GM20431 (cell line): ENCODE results near the gene MXD1.
"Not testable (repeated sequence)": the region's sequence is repeated elsewhere in the genome, so short reads cannot be mapped to it uniquely, and the experiment has no call there.

Experiments used
- in situ Hi-C: fragments of 300-500 bp; cut with MseI, MboI; formaldehyde crosslinking; loops from one replicate; pipeline ENCODE4 v1.15.0; 2020; ENCODE audit warnings: low sequenced_read_pairs; ENCODE audit not compliant: unreplicated experiment

Gene MXD1, protein sequence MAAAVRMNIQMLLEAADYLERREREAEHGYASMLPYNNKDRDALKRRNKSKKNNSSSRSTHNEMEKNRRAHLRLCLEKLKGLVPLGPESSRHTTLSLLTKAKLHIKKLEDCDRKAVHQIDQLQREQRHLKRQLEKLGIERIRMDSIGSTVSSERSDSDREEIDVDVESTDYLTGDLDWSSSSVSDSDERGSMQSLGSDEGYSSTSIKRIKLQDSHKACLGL

DNA sequence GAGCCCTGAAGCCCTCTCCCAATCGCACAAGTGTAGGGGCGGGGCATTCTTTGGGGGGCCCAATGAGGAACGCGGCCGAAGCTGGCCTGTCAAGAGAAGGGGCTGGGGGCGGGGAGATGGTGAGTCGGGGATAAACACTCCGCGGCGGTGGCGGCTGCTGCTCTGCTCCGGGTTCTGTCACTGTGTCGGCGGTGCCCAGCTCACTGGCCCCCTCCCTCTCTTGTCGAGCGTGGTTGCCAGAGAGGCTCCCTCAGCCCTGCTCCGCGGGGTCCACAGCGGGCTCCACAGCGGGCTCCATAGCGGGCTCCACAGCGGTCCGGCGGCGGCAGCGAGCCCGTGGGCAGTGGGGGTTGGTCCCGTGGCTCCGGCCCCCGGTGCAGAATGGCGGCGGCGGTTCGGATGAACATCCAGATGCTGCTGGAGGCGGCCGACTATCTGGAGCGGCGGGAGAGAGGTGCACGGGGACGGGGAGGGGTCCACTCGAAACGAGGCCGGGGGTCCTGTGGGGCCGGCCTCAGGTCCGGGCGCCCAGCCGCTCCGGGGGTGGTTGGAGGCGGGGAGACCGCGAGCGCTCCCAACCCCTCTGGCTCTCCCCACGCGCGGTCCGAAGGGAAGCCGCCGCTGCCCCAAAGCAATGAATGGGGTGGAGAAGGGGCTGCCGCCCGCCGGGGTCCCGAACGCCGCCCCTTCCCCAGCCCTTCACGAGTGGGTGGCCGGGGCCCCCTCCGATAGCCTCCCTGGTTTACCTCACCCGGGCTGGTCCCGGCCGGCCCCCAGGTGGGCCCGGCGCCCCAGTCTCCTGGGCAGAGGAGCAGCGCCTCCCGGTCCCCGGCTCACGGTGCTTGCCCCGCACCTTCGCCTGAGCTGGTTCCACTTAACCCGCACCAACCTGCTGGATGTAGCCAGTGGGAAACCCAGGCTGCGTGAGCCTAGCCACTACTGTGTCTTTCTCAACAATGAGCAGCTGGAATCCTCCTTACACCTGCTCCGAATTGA is at the start of gene MXD1:
Gene MXD1 (plus strand): TSS at position 160 of the 996 bp plus-strand sequence. CDS start 222 bp downstream, at position 382.
- in situ Hi-C loops, result loop anchor here (25.0 kb wide), 1 partner anchor 247 kb away; no protein-coding TSS in a partner anchor

DNA sequence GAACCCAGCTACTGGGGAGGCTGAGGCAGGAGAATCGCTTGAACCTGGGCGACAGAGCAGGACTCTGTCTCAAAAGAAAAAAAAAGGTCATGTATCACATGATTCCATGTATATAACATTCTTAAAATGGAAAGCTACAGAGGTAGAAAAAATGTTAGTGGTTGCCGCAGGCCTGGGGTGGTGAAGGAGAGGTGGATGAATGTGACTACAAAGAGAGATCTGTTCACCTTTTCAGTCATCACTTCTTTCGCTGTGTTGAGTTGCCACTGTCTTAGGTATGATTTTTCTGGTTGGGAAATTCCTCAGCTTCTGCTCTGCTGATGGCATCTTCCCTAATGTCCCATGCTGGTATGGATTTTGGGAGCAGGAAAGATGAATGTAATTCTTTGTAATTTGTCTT is 26.5 kb upstream of the MXD1 start:
- in situ Hi-C loops, result no loop called here

DNA sequence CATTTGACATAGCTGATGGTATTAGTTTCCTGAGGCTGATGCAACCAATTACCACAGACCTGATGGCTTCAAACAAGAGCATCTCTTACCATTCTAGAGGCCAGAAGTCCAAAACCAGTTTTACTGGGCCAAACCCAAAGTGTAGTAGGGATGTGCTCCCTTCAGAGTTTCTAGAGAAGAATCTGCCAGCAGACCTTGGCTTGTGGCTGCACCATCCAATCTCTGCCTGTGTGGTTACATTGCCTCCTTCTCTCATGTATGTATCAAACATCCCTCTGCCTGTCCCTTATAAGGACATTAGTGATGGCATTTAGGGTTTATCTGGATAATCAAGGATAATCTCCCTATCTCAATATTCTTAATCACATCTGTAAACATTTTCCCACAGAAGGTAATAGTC is 25.6 kb upstream of the MXD1 start:
- in situ Hi-C loops, result no loop called here

GRCh38 chr2:69890881-69891280 is 24.0 kb upstream of the MXD1 start:
- in situ Hi-C loops, result no loop called here

DNA sequence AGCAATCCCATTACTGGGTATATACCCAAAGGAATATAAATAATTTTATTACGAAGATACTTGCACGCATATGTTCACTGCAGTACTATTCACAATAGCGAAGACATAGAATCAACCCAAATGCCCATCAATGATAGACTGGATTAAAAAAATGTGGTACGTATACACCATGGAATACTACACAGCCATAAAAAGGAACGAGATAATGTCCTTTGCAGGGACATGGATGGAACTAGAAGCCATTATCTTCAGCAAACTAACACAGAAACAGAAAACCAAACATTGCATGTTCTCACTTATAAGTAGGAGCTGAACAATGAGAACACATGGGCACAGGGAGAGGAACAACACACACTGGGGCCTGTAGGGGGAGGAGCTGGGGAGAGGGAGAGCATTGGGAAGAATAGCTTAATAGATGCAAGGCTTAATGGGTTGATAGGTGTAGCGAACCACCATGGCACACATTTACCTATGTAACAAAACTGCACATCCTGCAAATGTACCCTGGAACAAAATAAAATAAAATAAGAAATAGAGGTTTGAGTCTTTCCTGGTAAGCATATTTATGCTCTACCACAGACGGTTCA is 22.0 kb upstream of the MXD1 start:
- in situ Hi-C loops, result not testable (repeated sequence)

DNA sequence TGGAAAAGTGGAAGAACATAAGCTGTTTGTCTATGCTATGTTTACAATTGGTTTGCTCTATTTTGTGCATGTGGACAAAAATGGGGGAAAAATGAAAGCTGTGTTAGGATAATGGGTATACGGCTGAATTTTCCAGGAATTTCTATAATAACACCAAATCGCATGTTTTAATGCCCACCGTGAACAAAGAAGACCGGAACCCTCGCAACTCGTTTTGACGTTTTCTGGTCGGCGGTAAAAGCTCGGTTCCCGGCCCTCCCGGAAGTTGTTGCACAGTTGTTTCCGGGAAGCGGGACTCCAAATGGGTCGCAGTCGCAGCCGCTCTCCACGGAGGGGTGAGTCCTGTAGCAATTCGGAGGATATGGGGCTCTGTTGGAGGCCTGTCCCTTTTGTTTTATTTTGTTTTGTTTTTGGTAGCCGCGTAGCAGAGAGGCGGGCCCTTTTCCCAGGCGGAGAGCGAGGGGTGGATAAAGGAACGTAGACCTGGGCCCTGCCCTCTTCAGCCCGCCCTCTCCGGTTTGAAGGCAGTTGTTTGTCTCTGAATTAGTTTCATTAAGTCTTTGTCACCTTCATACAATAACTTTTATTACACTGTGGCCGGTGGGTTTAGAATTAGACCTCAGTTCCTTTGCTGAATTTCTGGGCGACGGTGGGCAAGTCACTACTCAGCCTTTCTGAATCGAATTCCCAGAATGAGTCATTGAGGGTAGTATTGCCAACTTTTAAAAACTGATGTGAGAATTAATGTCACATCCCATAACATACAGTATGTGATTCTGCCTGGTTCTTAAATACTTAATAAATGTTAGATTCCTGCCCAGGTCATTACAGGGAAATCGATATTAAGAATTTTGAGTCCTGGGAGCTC is 21.0 kb upstream of the MXD1 start, which contains the start of gene SNRNP27:
Gene SNRNP27 (plus strand): TSS at position 273 of the 868 bp plus-strand sequence. CDS start 29 bp downstream, at position 302.
- in situ Hi-C loops, result no loop called here

DNA sequence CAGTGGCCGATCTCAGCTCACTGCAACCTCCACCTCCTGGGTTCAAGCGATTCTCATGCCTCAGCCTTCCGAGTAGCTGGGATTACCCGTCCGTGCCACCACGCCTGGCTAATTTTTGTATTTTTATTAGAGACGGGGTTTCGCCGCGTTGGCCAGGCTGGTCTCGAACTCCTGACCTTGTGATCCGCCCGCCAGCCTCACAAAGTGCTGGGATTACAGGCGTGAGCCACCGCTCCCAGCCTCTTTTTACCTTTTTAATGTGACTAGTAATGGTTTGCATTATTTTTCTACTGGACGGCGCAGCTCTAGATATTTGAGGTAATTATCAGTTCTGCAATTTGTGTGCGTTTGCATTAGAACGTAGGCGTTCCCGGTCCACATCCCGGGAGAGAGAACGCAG is 20.2 kb upstream of the MXD1 start:
- in situ Hi-C loops, result not testable (repeated sequence)

DNA sequence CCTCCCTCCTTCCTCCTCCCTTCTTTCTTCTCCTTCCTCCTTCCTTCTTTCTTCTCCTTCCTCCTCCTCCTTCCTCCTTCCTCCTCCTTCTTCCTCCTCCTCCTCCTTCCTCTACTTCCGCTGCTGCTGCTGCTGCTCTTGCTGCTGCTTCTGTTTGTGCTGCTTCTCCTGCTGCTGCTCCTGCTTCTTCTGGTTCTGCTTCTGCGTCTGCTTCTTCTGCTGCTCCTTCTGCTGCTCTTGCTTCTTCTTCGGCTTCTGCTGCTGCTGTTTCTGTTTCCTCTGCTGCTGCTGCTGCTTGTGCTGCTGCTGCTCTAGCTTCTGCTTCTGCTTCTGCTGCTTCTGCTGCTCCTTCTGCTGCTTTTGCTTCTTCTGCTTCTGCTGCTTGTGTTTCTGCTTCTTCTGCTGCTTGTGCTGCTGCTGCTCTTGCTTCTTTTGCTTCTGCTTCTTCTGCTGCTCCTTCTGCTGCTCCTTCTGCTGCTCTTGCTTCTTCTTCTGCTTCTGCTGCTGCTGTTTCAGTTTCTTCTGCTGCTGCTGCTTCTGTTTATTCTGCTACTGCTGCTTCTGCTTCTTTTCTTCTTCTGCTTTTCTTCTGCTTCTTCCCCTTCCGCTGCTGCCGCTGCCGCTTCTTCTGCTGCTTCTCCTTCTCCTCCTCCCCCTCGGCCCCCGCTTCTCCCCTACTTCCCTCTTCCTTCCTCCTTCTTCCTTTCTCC is 12.5 kb upstream of the MXD1 start:
- in situ Hi-C loops, result loop anchor here (25.0 kb wide), 1 partner anchor 260 kb away; no protein-coding TSS in a partner anchor

DNA sequence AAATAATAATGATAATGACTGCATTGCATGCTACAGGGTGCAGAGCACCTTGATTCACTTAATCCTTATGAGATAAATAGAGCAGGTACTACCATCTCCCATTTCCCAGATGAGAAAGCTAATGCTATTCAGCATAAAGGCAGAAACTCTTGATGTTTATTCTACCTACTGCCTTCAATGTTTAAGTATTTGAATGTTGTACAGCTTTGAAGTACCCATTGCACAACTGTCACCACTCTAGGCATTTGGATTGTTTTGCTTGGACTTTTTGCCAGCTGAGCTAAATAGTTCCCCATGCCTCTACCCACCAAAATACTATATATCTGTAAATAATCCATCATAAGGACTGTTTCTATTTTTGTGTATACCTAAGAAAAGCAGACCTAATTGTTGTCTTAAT is 7.7 kb upstream of the MXD1 start:
- in situ Hi-C loops, result loop anchor here (25.0 kb wide), 1 partner anchor 255 kb away; no protein-coding TSS in a partner anchor

- in situ Hi-C loops, result loop anchor here (25.0 kb wide), 1 partner anchor 250 kb away; no protein-coding TSS in a partner anchor
Observed at GRCh38 chr2:69911985-69912563, 2.8 kb upstream of the MXD1 start.

- in situ Hi-C loops, result loop anchor here (25.0 kb wide), 1 partner anchor 248 kb away; no protein-coding TSS in a partner anchor
Observed at GRCh38 chr2:69914164-69914949, 552 bp upstream of the MXD1 start.

GRCh38 chr2:69916106-69916505 is 1.2 kb downstream of the MXD1 start:
- in situ Hi-C loops, result loop anchor here (25.0 kb wide), 1 partner anchor 246 kb away; no protein-coding TSS in a partner anchor

GRCh38 chr2:69917852-69918251 is 2.9 kb downstream of the MXD1 start:
- in situ Hi-C loops, result loop anchor here (25.0 kb wide), 1 partner anchor 244 kb away; no protein-coding TSS in a partner anchor

- in situ Hi-C loops, result loop anchor here (25.0 kb wide), 1 partner anchor 244 kb away; no protein-coding TSS in a partner anchor
Observed at GRCh38 chr2:69918401-69918800, 3.5 kb downstream of the MXD1 start.

DNA sequence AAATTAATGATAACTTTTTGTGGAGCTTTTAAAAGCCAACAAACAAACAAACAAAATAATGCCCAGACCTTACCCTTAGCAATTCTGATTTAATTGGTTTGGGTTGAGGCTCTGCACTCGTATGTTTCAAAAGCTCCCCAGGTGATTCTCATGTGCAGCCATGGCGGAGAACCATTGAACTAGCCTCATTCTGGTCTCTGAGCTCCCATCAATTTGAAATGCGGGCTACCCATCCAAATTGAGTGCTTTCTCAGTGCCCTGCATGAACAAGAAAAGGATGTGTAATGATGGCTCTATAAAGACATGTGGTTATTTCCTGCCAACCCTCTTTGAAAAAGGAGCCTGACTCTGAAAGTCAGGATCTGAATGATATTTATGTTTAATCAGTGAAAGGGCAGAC is 8.2 kb downstream of the MXD1 start:
- in situ Hi-C loops, result loop anchor here (25.0 kb wide), 1 partner anchor 239 kb away; no protein-coding TSS in a partner anchor

DNA sequence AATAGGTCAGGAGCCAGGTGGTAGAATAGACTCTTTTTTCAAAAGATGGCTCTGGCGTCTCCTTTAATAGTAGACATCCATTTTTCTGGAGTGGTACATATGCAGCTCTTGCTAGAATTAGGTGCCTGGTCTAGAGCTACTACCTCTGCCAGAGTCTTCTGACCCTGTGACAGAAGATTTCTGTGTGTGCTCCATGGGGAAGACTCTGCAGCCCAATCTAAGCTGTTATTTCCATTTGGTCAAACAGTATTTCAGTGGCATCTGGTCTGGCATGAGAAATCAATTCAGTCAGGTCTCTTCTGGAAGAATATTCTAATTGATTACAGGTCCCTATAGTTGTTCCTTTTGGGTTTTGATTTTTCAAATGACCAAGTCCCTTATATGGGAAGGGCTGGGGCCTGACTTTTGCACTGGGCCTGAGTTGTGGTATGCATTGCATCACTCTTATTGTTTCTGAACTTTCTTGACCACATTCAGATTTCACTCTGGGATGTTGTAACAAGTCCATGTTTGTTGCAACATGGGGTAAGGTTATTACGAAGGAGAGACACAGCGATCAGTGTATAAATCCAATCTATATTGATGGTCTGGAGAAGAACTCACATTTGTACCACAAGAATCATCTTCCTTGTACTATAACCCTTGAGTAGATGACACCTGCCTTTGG is 12.1 kb downstream of the MXD1 start:
- in situ Hi-C loops, result no loop called here
